GM12872 (cell line): ENCODE results near the gene ZNF385A.

Experiments
- CTCF ChIP-seq: IDR thresholded peaks from 3 replicates; pipeline ENCODE4 v1.5.1; 2011; ENCODE audit warnings: low read depth, mild to moderate bottlenecking, low read length, moderate library complexity; ENCODE audit not compliant: insufficient read depth

Gene ZNF385A

GRCh38 chr12:54412786-54413185 lies 28.3 kb upstream of the ZNF385A start:
- no peak for TF ChIP-seq CTCF

DNA sequence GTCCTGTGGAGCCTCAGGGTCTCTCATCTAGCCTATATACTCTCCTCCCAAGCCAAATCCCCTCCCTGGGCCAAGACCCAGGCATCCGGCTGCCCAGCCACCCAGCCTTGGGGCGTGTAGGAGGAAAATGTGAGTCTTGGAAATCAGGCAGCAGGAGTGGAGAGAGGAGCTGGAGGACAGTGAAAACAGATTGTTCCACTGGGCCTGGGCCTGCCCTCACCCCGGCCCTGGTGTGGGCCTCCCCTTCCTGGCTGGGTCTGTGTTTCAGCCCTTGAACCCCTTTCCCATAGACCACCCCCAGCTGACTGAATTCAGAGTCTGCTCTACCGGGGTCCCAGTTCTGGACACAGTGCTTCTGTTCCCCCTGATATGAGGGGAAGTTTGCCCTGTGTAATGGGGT lies 27.8 kb upstream of the ZNF385A start:
- no peak for TF ChIP-seq CTCF

DNA sequence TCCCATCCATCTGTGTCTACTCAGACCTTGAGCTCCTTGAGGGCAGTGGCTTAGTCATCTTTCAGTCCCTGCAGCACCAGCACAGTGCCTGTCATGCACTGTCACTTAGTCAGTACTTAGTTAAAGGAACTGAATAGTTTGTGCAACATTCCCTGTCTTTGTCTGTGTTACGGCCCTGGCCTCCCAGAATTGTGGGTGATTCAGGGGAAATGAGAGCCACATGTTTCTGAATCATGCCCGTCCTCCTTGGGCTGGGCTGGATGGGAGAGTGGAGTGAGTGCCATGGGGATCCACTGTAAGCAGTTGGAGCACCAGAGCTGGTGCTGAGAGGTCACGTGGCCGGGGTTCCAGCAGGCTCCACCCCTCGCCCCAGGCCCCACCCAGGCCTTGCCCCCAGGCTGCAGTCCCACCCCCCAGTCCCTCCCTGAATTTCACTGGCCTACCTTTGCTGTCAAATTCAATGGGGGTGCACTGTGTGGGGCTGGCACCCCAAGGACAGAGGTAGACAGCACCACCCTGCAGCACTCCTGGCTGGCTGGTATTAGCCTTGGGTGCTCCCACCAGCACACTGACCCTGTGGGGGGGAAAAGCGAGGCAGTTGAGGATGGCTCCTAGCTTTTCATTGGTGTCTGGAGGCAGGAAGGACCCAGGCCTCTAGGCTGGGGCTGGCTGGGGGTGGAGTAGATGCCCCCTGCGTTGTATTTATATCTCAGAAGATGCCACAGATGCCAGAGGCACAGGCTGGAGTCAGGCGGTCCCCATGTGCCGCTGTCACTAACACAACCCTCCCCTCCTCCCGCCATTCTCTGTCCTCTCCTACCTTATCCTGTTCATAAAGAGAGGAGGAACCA lies 27.1 kb upstream of the ZNF385A start:
- TF ChIP-seq CTCF = no peak

DNA sequence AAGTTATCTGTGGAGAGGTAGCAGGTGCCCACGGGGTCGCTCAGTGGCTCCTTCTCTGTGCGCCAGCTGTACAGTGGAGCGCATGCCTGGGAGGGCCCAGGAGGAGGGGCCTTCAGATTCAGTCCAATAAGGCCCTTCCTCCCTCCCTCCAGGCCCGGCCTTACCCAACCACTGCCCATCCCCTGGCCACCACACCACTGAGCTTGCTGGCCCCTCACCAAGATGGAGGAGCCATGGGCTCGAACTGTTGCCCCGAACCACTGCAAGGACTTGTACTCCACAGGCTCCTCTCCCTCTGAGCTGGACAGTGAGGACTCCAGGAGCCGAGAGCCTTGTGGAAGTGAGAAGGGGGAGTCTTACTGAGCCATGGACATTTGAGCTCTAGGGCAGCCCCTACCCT lies 24.7 kb upstream of the ZNF385A start:
- TF ChIP-seq CTCF = no peak

DNA sequence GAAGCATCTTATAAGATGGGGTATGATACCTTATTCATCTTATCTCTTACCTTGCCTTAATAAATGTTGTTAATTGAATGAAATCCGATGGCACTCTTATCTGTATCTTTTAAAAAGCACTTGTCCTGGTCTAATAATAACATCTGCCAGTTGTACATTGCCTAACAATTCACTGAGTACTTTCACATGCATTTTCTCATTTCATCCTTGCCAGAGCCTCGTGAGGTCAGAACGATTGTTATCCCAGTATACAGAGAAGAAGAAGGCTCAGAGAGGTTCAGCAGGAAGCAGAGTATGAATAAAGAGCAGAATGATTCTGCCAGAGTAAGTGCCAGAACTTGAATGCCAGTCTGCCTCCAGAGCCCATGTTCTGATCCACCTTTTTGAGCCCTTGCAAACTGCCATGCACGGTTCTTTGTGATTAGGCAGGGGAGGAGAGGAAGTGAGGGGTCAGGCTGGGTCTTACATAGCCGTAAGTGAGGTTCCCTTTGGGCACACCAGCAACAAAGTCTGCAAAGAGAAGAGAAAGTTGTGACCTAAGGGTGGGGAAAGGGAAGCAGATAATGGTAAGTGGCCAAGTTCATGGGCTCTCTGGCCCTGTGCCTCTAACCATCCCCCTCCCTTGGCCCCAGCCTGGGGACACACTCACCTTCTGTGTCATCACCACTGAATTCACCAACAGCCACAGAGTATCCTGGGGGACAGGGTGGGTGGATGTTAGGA lies 22.8 kb upstream of the ZNF385A start:
- no peak for TF ChIP-seq CTCF

DNA sequence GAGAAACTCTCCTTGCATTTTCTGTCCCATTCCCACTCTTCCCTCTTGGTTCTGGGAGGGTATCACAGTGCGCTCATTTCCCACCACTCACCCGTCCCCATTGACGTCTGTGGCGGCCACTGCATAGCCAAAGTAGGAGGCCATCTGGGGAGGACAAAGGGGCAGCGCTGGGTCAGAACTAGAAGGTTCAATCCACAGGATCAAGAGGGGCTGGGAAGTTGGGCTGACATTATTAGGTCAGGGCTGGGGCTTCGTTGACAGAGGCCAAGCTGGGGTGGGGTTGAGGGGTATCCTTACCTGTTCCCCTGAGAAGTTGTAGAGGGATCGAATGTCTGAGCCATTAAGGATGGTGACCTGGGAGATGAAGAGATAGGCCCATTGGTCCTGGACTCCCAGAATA lies 21.0 kb upstream of the ZNF385A start:
- no peak for TF ChIP-seq CTCF

DNA sequence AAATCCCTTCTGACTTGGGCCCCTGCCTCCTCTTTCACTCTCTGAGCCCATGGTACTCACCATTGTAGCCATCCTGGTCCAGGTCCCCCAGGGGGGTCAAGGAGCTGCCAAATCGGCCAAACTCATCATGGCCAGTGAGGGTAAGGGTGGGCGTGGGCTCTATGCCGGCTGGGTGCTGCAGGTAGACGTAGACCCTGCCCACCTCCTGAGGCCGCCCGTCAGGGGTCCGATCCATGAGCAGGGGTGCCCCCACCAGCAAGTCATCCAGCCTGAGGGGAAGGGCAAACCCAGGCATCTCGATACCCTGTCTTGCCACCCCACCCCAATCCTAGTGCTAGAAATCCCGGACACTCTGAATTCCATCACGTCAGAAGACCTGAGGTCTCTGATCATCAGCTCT lies 20.6 kb upstream of the ZNF385A start:
- no peak for TF ChIP-seq CTCF
